HCT116 (cell line): ENCODE data around the gene ADAMTS16.

Experiments used
- CTCF ChIP-seq, 3 experiments: fragments of 200-600 bp in 1 of 3; sonication (generic) in 1 of 3; IDR thresholded peaks in 2 of 3; conservative IDR thresholded peaks in 1 of 3; 2 replicates each; pipeline ENCODE4 v1.5.1; 2012 to 2017; ENCODE audit warnings: low read depth in 2 of 3, low read length in 2 of 3, antibody characterized with exemption in 1 of 3, borderline replicate concordance in 1 of 3, control low read depth in 1 of 3, mild to moderate bottlenecking in 1 of 3, mixed read lengths in 1 of 3, mixed run types in 1 of 3, moderate library complexity in 1 of 3; ENCODE audit not compliant: insufficient read depth in 1 of 3
- EZH2phosphoT487 ChIP-seq: fragments of 200-600 bp; IDR thresholded peaks from 2 replicates; pipeline ENCODE4 v1.6.1; 2018; ENCODE audit warnings: antibody characterized with exemption, borderline replicate concordance
- POLR2A ChIP-seq: IDR thresholded peaks from 2 replicates; pipeline ENCODE4 v1.7.0; 2011; ENCODE audit warnings: borderline replicate concordance; ENCODE audit not compliant: insufficient read depth, insufficient read length; ENCODE audit errors: extremely low read depth
- POLR2AphosphoS5 ChIP-seq: IDR thresholded peaks from 2 replicates; pipeline ENCODE4 v1.6.1; 2011; ENCODE audit warnings: mild to moderate bottlenecking, low read depth, low read length, moderate library complexity

GRCh38 chr5:5202321-5202720 lies 62.2 kb downstream of the ADAMTS16 start:
- TF ChIP-seq CTCF (IDR thresholded peaks at IDR 0.05 in 2 of 3, conservative IDR thresholded peaks at IDR 0.05 in 1 of 3; ENCODE audit: borderline replicate concordance in 1 of 3, insufficient read depth in 1 of 3, low read depth in 2 of 3, low read length in 2 of 3) (no peak), EZH2phosphoT487 (no peak), POLR2A (no peak), POLR2AphosphoS5 (no peak)
